GM12891 (cell line): ENCODE data around the gene VWC2.

ENCODE experiments used
- PAX5 ChIP-seq: IDR thresholded peaks from 2 replicates; pipeline ENCODE4 v1.6.1; 2011; ENCODE audit warnings: low read length, moderate library complexity, mild to moderate bottlenecking; ENCODE audit not compliant: insufficient read depth, severe bottlenecking
- POLR2A ChIP-seq: IDR thresholded peaks from 2 replicates; pipeline ENCODE4 v1.6.1; 2011; ENCODE audit warnings: low read depth, low read length, control low read depth
- POLR2AphosphoS5 ChIP-seq: IDR thresholded peaks from 2 replicates; pipeline ENCODE4 v1.6.1; 2011; ENCODE audit warnings: low read depth, low read length, control low read depth
- SPI1 ChIP-seq: IDR thresholded peaks from 2 replicates; pipeline ENCODE4 v1.6.1; 2011; ENCODE audit warnings: low read depth, low read length, control low read depth
- TAF1 ChIP-seq: IDR thresholded peaks from 2 replicates; pipeline ENCODE4 v1.6.1; 2011; ENCODE audit warnings: low read depth, low read length, control low read depth

GRCh38 chr7:49770838-49771237 lies 2.6 kb upstream of the VWC2 start:
- TF ChIP-seq POLR2A (no peak), POLR2AphosphoS5 (no peak), TAF1 (no peak), PAX5 (no peak), SPI1 (no peak)
